ENCODE results near the gene PVALEF.

Gene PVALEF

DNA sequence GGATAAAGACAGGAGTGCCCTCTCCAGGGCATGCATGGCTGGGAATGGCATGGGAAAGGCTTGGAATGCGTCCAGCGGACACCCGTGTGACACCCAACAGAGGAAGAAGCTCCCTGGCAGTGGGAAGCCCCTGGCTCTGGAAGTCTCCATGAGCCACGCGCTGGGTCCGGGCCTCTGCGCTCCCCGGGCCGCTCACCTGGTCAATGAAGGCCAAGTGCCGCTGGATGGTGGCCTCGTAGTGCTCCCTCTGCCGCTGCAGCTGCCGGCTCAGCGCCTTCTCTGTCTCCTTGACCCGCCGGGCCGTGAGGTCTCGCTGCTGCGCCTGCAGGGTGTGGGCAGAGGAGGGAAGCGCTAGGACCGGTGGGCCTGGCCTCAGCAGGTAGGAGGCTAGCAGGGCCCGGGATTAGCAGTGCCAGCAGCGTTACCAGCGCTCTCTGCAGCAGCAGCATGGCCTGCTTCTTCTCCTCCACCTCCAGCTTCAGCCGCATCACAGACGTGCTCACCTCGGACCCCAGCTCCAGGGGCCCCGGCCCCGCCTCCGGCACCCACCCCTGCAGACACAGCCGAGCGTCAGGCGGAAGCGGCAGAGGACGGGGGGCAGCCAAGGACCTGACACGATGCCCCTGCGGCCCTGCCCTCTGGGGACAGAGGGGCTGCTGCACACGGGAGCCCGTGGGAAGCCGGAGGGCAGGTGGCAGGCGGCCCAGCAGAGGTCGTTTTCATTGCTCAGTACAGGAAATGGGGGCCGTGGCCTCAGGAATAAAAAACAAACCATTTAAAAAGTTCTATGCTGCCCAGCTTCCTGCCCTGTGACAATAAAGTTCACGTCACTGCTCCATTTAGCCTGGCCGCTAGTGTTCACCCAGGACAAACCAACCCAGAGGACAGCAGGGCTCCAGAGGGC is 31.4 kb downstream of the PVALEF start:
- no peak for DNase-seq (ENCODE audit: low read depth in 2 of 2)

DNA sequence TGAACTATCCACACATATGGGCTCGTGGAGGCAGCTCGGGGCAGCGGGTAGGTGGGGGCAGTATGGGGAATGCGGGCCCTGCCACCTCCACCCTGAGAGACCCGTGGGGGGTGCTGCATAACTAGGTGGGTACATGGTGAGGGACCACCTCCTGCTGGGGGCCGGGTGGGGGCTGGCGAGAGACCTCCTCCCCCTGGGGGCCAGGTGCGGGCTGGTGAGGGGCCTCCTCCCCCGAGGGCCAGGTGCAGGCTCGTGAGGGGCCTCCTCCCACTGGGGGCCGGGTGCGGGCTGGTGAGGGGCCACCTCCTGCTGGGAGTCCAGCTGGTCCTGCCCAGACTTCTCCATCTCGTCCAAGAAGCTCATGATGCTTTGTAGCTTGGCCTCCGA is 32.1 kb downstream of the PVALEF start:
- no peak for DNase-seq (ENCODE audit: low read depth in 2 of 2)

DNA sequence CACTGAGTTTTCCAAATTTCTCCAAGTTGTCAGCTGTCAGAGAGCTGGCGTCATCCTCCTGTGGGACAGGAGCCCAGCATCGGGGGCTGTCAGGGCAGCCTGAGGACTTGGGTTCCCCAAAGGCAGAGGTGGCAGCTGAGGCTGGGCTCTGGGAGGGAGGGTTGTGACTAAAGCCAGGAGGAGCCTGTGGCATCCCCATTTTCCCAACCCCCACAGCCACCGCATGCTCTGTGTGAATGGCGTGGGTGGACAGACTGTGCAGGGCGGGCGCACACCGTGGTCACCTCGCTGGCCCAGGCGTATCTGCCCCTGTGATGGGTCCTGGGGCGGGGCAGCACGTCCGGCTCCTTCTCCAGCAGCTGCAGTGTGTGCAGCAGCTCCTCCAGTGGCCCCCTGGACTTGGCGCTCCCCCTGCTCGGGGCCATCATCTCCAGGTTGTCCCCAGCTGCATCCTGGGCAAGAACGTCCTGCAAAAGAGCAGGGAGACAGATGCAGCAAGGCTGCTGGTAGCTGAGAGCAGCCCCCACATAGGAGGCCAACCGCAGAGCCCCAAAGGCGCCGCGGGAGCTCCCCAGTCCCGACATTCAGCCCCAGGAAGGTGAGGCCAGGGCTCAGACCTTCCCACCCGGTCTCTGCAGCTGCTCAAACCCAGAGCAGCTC is 32.7 kb downstream of the PVALEF start:
- no peak for DNase-seq (ENCODE audit: low read depth in 2 of 2)

DNA sequence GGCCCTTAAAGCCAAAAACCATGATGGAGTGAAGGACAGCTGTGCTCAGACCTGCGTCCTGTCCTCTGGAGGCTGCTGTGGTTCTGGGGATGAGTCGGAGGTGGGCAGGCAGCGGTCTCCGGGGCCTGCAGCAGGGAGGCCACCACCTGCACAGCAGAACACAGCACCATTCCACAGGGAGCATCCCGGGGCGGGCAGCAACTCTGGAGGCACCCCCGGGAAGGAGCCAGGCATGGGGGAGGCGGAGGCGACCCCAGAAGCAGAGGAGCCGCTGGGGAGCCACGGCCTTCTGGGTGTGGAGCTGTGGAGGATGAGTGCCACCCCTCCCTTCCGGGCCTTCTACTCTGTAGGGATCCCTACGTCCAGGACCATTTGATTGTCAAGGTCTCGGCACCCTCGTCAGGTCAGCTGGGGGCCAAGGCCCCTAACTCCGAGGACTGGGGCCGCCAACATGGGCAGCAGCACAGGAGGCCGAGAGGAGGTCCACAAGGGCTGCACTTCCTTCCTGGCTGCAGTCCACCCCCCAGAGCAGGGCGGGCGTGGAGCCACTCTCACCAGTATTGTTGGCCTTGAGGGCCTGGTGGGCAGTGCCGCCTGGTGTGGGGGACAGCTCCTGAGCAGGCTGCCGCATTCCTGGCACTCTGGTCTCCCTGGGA is 33.6 kb downstream of the PVALEF start:
- DNase-seq (ENCODE audit: low read depth in 2 of 2) = no peak

DNA sequence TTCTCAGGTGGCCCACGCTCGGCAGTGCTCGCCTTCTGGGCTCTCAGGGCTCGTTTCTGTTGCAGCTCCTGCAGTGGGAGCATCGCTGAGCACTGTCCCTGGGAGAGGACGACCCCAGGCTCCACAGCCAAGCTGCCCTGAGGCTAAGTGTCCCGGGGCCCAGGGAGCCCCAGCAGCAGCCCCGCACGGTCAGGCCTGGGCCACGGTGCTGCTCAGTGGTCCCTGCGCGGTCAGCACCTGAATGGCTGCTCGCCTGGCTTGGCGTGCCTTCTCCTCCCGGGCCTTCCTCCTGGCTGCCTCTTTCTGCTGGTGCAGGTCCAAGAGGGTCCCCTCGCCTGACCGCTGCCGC is 34.1 kb downstream of the PVALEF start:
- DNase-seq (ENCODE audit: low read depth in 2 of 2) = no peak

DNA sequence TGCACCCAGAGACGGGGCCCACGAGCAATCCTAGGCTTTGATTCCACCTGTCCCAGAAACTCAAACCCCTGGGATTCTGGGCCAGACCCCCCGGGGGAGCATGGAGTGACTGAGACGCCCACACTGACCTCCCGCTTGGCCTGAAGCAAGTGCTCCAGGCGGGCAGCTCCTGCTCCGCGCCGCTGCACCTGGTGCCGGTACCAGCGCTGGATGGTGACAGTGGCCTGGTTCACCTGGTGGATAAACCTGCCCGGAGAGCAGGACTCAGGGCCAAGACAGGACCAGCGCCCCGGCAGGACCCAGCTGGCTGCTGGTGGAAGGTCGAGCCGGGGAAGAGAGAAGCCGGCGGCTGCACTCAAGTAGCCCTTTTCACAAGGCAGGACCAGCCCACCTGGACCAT is 34.9 kb downstream of the PVALEF start:
- no peak for DNase-seq (ENCODE audit: low read depth in 2 of 2)

DNA sequence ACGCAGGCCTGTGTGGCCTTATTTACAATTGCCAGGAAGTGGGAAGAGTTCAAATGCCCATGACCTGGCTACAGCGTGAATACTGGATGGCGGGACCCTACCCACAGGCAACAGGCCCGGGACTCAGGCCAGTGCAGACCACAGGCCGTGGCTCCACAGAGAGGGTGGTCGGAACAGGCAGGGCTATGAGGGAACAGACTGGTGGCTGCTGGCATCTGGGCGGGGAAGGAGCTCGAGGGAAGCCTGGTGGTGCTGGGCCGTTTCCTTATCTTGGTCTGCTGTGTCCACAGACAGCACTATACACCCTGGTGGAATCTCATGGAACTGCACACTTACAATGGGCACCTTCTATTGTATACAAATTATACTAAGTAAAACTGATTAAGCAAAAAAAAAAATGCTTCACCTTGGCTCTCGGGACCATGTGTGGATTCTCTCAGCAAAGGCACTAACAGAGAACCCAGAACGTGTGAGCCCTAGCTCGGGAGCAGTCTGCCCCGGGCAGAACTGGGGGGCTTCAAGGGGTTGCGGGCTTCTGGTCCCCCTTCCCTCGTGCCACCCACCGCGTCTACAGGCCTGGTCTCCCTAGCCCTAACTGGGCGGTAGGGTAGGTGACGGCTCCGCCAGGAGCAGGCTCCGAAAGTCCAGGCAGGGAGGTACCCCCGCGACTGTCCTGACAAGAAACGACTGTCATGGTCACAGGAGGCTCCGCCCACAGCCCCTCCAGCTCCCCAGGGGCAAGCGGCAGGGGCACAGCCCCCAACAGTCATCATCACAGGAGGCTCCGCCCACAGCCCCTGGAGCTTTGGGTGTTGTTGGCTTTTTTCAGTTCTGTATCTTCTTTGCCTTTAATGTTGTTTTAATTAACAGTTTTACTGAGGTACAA is 35.6 kb downstream of the PVALEF start:
- peak in 1 of 2 donors; percentile 15 for DNase-seq (ENCODE audit: low read depth in 2 of 2)

DNA sequence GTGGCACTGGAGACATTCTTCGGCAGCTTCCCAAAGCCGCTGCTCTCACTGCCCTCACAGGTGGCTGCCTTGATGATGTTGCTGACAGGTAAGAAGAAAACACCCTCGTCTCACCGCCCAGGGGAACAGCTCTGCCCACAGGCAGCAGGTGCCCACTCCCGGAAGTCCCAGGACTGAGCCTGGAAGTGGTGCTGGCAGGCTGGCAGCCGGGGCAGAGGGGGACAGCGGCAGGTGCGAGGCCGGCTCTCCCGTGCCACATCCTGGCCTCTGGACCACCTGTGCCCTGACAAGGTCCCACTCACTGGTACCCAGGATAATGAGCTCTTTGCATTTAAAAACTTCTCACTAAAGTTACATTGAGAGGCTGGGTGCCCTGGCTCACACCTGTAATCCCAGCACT is 37.0 kb downstream of the PVALEF start:
- no peak for DNase-seq (ENCODE audit: low read depth in 2 of 2)

DNA sequence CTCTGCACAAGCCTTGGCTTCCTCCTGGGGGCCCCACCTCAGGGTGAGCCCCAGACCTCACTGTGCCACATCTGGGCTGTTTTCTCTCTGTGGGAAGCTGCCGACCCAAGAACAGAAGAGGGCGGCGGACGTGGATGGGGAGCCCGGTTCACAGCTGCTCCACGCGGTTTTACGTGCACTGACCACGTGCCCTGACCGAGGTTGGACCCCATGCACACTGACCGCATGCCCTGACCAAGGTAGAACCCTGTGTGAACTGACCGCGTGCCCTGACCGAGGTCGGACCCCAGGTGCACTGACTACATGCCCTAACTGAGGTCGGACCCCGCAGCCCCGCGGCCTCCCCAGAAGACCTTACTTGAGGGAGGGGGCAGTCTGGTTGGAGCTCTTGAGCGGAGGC is 37.8 kb downstream of the PVALEF start:
- DNase-seq (ENCODE audit: low read depth in 2 of 2) = no peak

DNA sequence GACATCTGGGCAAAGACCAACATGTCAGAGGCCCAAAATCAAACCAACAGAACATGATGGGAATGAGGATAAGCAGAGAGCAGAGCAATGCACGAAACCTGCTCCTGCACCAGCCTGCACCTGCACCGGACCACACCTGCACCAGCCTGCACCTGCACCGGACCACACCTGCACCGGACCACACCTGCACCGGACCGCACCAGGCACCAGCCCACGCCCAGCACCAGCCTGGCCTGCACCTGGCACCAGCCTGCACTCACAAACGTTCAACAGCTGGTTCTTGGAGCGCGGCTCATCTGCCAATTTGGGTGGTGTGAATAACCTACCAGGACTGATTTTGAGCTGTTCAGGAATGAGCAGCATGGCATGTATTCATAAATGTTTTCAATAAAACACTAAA is 39.3 kb downstream of the PVALEF start:
- DNase-seq (ENCODE audit: low read depth in 2 of 2) = no peak

DNA sequence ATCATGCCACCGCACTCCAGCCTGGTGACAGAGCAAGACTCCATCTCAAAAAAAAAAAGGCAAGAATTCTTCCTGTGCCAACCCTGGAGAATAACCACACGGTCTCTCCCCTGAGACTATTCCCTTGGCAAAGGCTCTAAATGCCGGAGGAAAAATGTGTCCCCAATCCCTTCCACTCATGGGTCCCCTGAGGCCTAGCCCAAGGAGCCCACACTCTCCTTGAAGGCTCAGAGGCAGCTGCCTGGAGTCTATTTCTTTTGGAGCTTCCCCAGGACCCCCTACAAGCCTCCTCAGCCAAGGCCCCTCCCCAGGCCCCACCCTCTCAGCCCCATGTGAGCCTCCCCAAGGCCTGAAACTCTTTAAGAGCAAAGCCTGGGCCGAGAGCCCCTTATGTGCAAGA is 40.9 kb downstream of the PVALEF start:
- DNase-seq (ENCODE audit: low read depth in 2 of 2) = no peak

DNA sequence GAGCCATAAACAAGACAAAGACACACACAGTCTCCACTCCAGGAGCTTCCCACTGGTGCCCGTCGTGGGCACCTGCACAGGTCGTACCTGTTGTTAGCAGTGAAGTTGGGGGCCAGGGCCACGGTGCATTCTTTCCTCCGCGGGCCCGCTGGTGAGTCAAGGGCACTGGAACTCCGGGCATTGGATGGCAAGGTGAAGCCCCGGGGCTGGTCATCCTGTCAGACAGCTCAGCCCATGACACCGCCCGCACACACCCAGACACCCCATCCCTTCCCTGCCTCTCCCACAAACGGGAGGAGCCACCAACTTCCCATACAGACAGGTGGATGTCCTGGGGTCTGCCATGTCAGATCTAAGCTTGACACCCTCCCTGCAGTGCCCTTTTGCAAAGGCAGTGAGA is 41.4 kb downstream of the PVALEF start:
- no peak for DNase-seq (ENCODE audit: low read depth in 2 of 2)

DNA sequence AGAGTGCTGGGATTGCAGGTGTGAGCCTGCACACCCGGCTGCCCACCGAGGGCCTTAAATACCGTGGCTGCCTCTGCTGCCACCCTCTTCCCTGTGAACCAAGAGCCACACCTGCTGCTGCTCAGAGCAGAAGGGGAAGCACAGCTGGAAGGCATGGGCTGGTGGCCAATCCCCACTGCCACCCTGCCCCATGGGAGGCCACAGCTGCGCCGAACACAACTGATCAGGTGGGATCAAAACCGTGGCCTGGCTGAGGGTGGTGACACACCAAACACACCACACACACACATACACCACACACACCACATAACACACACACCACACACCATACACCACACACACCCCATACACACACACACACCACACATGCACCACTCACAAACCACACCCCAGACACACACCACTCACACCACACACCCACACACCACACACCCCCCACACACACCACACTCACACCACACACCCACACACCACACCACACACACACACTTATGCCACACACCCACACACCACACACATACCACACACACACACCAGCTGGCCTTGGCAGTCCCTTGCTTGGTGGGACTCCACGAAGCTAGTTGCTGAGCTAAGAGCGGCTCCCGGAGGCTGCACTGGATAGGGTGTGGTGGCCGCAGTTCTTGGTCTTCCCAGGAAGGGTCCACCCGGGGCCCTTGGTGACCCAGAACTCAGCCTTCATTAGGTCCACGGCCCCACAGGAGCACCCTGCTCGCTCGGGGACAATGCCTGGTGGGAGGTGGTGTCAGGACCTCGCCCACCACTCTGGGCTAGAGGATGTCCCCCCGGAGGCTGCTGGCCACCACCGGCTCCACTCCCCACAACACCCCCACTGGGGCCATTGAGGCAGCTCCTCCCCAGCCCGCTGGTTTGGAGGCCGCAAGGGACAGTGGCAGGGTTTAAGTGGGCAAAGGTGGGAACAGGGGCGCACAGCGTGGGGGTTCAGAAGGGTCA is 42.6 kb downstream of the PVALEF start:
- DNase-seq (ENCODE audit: low read depth in 2 of 2) = no peak

DNA sequence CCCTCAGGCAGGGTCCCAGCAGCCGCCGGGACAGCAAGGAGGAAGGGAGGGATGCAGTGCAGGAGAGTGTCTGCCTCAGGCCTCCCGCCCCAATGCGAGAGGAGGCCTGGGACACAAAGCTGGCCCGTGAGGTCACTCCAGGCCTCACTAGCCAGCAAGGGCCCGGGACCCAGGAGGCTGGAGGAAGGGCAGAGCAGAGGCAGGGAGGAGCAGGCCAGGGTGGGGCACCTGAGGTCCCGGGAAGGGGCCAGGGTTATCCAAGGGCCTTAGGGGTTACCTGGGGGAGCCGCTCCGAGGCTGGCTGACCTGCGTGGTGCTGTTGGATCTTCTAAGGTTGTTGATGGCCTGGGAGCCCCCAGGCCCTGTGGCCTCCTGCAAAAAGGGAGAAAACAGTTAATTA is 43.3 kb downstream of the PVALEF start:
- DNase-seq (ENCODE audit: low read depth in 2 of 2) = no peak

DNA sequence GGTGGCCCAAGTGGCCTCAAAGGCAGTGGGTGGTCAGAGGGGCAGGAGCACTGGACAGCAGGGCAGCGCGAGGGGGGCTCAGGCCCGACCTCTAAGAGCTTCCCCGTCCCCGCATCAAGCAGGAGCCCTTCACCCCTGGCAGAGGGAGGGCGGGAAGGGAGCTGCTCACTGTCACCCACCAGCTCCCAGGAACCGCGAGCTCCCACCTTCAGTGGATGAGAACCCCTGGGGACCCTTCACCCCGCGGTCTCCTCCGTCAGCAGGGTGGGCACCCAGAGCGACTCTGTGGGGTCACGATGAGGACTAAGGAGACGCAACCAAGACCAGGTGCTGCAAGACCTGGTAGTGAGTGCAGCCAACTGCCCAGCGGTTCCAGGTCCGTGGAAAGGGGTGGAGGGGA is 43.8 kb downstream of the PVALEF start:
- no peak for DNase-seq (ENCODE audit: low read depth in 2 of 2)

DNA sequence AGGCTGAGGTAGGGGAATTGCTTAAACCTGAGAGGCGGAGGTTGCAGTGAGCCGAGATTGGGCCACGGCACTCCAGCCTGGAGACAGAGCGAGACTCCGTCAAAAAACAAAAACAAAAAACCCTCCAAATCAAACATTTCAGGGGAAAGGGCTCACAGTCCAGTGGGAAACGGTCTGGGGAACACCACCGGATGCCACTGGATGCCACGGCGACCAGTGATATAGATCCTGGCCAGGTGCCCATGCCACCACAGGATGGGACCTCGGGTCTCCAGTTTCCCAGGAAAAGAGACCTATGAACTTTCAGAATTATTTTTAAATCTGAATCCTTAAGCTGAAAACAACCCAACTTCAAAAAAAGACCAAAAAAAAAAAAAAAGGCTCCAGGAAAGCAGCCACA is 45.2 kb downstream of the PVALEF start:
- DNase-seq (ENCODE audit: low read depth in 2 of 2) = no peak

DNA sequence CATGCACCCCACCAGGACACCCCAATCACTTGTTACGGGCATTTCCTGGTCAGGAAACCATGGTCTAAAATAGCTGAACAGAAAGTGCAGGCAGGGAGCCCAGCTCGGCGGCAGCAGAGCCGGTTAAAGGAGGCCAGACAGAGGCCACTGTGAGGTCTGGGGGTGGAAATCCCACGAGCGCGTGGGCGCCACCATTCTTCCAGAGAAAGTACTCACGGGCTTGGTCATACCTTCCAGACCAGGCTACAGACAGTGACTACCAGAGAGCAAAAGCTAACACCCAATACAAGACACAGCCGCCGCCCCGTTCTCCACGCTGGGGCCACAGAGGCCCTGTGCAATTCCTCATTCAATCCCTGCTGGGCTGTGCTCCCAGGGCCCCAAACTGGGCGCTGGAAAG is 45.6 kb downstream of the PVALEF start:
- DNase-seq (ENCODE audit: low read depth in 2 of 2) = no peak

DNA sequence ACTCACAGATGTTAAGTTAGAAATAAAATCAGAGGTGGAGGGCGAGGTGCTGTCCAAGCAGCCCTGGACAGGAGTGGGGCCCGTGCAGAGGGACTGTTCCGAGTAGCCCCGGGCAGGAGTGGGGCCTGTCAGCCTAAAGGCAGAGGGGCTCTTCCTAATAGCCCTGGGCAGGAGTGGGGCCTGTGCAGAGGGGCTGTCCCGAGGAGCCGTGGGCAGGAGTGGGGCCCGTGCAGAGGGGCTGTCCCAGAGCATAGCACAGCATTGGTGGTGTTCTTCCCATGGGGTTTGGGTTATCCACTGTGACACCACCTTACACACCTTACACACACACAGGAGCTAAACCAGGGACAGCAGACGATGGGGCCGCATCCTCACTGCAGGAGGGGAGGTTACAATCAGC is 47.1 kb downstream of the PVALEF start:
- DNase-seq (ENCODE audit: low read depth in 2 of 2) = no peak

DNA sequence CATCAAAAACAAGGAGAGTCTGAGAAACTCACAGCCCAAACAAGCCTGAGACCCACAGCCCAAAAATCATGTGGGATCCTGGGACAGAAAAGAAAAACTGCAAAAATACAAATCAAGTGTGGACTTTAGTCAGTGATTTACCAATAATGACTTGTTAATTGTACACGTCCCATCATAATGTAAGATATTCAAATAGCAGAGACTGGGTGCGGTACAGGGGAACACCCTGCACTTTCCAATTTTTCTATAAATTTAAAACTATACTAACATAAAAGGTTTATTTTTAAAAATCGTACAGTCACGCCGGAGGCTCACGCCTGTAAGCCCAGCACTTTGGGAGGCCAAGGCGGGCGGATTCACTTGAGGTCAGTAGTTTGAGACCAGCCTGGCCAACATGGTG is 48.7 kb downstream of the PVALEF start:
- no peak for DNase-seq (ENCODE audit: low read depth in 2 of 2)

DNA sequence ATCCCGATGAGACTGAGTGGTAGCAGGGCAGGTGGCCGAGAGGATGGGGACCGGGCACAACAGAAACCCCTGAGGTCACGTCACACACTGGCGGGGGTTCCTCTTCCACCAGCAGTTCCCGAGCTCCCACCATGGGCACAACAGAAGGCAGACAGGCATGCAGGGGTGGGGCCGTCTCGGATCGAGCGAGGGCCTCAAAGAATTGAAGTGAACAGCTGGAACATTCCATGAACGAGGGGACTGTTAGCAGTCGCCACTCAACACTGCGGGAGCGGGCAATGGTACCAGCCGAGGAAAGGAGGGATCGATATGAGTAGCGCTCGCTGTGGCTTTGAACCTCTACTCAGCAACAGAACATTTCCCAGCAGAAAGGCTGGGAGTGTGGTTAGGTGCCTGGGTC is 52.2 kb downstream of the PVALEF start:
- no peak for DNase-seq (ENCODE audit: low read depth in 2 of 2)

DNA sequence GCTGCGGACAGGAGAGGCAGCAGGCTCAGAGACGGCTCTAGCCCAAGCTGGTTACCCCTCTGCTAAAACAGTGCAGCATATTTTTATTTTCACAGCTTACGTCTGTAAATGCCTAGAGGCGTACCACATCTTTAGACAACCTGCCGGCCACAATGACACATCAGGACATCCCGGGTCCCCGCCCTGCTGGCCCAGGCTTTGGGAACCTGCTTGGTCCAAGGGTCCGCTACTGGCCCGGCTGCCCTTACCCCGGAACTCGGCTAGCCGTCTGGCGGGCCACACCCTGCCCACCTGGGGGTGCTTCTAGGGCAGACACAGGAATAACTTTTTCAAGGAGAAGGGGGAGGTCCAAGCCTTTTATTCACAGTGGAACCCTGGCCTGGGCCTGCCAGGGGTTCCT is 53.2 kb downstream of the PVALEF start:
- DNase-seq (ENCODE audit: low read depth in 2 of 2) = no peak

Measured in stimulated activated CD4-positive, alpha-beta T cell treated with anti-CD3 and anti-CD28 coated beads, Interleukin-4, amount 100 ng/mL, for 48 hours (primary cell).